Activated B cell treated with CpG ODN at 0.5 μM for 24 hours (primary cell): ENCODE results near the gene SLC12A7. TPM values are rescaled to one million over a fixed set of nuclear protein-coding genes. Genes with fewer than 3 reads are reported as not detected.
"Not testable (repeated sequence)": the region's sequence is repeated elsewhere in the genome, so short reads cannot be mapped to it uniquely, and the experiment has no call there.

Source experiments
- ATAC-seq: fragments of 200-7000 bp; cut with Tn5 transposase; one replicate; pipeline ENCODE4 v1.10.0; 2021; ENCODE audit warnings: low read depth, mild to moderate bottlenecking, moderate library complexity
- CTCF ChIA-PET: fragments of 350-600 bp; sonication (Branson Sonifier 250); formaldehyde crosslinking; loops from one replicate; lab custom pipeline; 2021; ENCODE audit warnings: antibody characterized with exemption; lab: Charles Lee
- POLR2A ChIA-PET: fragments of 350-600 bp; sonication (Branson Sonifier 250); formaldehyde crosslinking; loops from one replicate; lab custom pipeline; 2021; ENCODE audit warnings: antibody characterized with exemption; lab: Charles Lee
- DNase-seq: peaks from one replicate; pipeline ENCODE4 v3.0.0; 2022
- H3K27ac Mint-ChIP-seq: one replicate; pipeline ENCODE4 v1.8.0; 2020; ENCODE audit warnings: mixed read lengths
- H3K27me3 Mint-ChIP-seq: one replicate; pipeline ENCODE4 v1.8.0; 2021; ENCODE audit warnings: mixed read lengths
- H3K36me3 Mint-ChIP-seq: one replicate; pipeline ENCODE4 v1.8.0; 2021; ENCODE audit warnings: low read depth, mixed read lengths
- H3K4me1 Mint-ChIP-seq: one replicate; pipeline ENCODE4 v1.8.0; 2021; ENCODE audit warnings: mixed read lengths
- H3K4me3 Mint-ChIP-seq: one replicate; pipeline ENCODE4 v1.8.0; 2020; ENCODE audit warnings: mild to moderate bottlenecking, mixed read lengths
- H3K9me3 Mint-ChIP-seq: one replicate; pipeline ENCODE4 v1.8.0; 2020; ENCODE audit warnings: mixed read lengths
- CTCF ChIP-seq: fragments of 200-600 bp; IDR thresholded peaks from one replicate; pipeline ENCODE4 v1.8.0; 2022; ENCODE audit warnings: antibody characterized with exemption, mild to moderate bottlenecking
- intact Hi-C: fragments of 100-400 bp; cut with micrococcal nuclease; formaldehyde crosslinking; loops from one replicate; pipeline ENCODE4 v1.15.1; 2024
- total RNA-seq: library from RNA; stranded (reverse); gene quantifications from 2 replicates; pipeline ENCODE4 v1.2.3, GENCODE V29; 2022

Gene SLC12A7
- total RNA-seq, 1 donor from 2014 or later = 23.3 TPM

GRCh38 chr5:1086137-1086536, 25.7 kb downstream of the SLC12A7 start:
- no peaks in the 10 kb centered on the region for H3K9me3 Mint-ChIP-seq
- DNase-seq = no peak
- intact Hi-C loops = no loop called here
- H3K27ac Mint-ChIP-seq = peak overlapping the region; percentile 35
- CTCF ChIA-PET = interaction anchor here (1.1 kb wide), 1 partner anchor 559 kb away, joined by 3 read pairs; no protein-coding TSS in a partner anchor
- H3K36me3 Mint-ChIP-seq = peaks cover 30% of the 10 kb centered on the region
- H3K27me3 Mint-ChIP-seq = no peaks in the 10 kb centered on the region
- H3K4me3 Mint-ChIP-seq = no peak overlapping the region
- no peak for TF ChIP-seq CTCF
- POLR2A ChIA-PET = no interaction called here
- ATAC-seq = no peak
- no peaks in the 10 kb centered on the region for H3K4me1 Mint-ChIP-seq

- Mint-ChIP-seq H3K9me3 (no peaks in the 10 kb centered on the region), H3K27me3 (no peaks in the 10 kb centered on the region), H3K27ac (no peak overlapping the region), H3K4me1 (no peaks in the 10 kb centered on the region), H3K36me3 (peaks cover 35% of the 10 kb centered on the region), H3K4me3 (no peak overlapping the region)
- ChIA-PET CTCF (no interaction called here), POLR2A (no interaction called here)
- intact Hi-C loops = no loop called here
- TF ChIP-seq CTCF = no peak
- ATAC-seq = no peak
- no peak for DNase-seq
These were observed 26.5 kb downstream of the SLC12A7 start for GRCh38 chr5:1085391-1085790.

- intact Hi-C loops = no loop called here
- H3K9me3 Mint-ChIP-seq = no peaks in the 10 kb centered on the region
- no peaks in the 10 kb centered on the region for H3K27me3 Mint-ChIP-seq
- no peaks in the 10 kb centered on the region for H3K4me1 Mint-ChIP-seq
- CTCF ChIA-PET = no interaction called here
- POLR2A ChIA-PET = no interaction called here
- ATAC-seq (no peak), DNase-seq (no peak)
- H3K4me3 Mint-ChIP-seq = no peak overlapping the region
- H3K36me3 Mint-ChIP-seq = peaks cover 31% of the 10 kb centered on the region
- no peak overlapping the region for H3K27ac Mint-ChIP-seq
- TF ChIP-seq CTCF = no peak
These were observed 27.8 kb downstream of the SLC12A7 start for GRCh38 chr5:1083823-1084605.

- H3K4me3 Mint-ChIP-seq, CTCF ChIA-PET, H3K4me1 Mint-ChIP-seq, H3K27ac Mint-ChIP-seq, POLR2A ChIA-PET, H3K27me3 Mint-ChIP-seq, H3K9me3 Mint-ChIP-seq, DNase-seq, ATAC-seq, intact Hi-C loops: not testable (repeated sequence)
- peaks cover 34% of the 10 kb centered on the region for H3K36me3 Mint-ChIP-seq
These were observed 28.8 kb downstream of the SLC12A7 start for GRCh38 chr5:1083026-1083425.

GRCh38 chr5:1081519-1081918, 30.3 kb downstream of the SLC12A7 start:
- ChIA-PET POLR2A (no interaction called here), CTCF (no interaction called here)
- ATAC-seq (no peak), DNase-seq (no peak)
- H3K27ac Mint-ChIP-seq = no peak overlapping the region
- no peaks in the 10 kb centered on the region for H3K27me3 Mint-ChIP-seq
- H3K4me1 Mint-ChIP-seq = no peaks in the 10 kb centered on the region
- intact Hi-C loops = no loop called here
- H3K9me3 Mint-ChIP-seq = no peaks in the 10 kb centered on the region
- H3K4me3 Mint-ChIP-seq = no peak overlapping the region
- peaks cover 27% of the 10 kb centered on the region for H3K36me3 Mint-ChIP-seq
- no peak for TF ChIP-seq CTCF
